Prostate gland (tissue), 2 donors: ENCODE results near the gene RABGAP1. TPM values are rescaled to one million over a fixed set of nuclear protein-coding genes. Genes with fewer than 3 reads are reported as not detected.

ENCODE experiments used
- DNase-seq: peaks from one replicate; pipeline ENCODE4 v3.0.0-alpha.2; 2019; ENCODE audit warnings: low spot score
- H3K27ac ChIP-seq, 2 donors: fragments of 200-600 bp; sonication (generic); 2 replicates each; pipeline ENCODE4 v1.5.1; 2017 to 2019
- H3K27me3 ChIP-seq: fragments of 200-600 bp; sonication (generic); replicated peaks from 2 replicates; pipeline ENCODE4 v1.5.1; 2019; ENCODE audit not compliant: insufficient read depth
- H3K36me3 ChIP-seq, 2 donors: fragments of 200-600 bp; sonication (generic); 1 replicate in 1 of 2; 2 replicates in 1 of 2; pipeline versions ENCODE4 v1.5.1 to v1.8.1; 2017 to 2019
- H3K4me1 ChIP-seq: fragments of 200-600 bp; sonication (generic); replicated peaks from 2 replicates; pipeline ENCODE4 v1.5.1; 2019
- H3K4me3 ChIP-seq, 2 donors: fragments of 200-600 bp; sonication (generic); 2 replicates each; pipeline ENCODE4 v1.5.1; 2017 to 2019
- H3K9me3 ChIP-seq: fragments of 200-600 bp; sonication (generic); 2 replicates; pipeline ENCODE4 v1.5.1; 2017
- CTCF ChIP-seq, 4 experiments: fragments of 200-600 bp in 2 of 4; fragments of 450-650 bp in 2 of 4; sonication (generic) in 2 of 4; IDR thresholded peaks; 1 replicate in 3 of 4; 2 replicates in 1 of 4; pipeline ENCODE4 v1.5.1; 2016 to 2019; ENCODE audit warnings: antibody characterized with exemption in 4 of 4, mild to moderate bottlenecking in 2 of 4, moderate library complexity in 2 of 4
- POLR2A ChIP-seq: fragments of 450-650 bp; IDR thresholded peaks from one replicate; pipeline ENCODE4 v1.6.1; 2016; ENCODE audit warnings: antibody characterized with exemption, mild to moderate bottlenecking
- POLR2AphosphoS5 ChIP-seq: sonication (generic); formaldehyde crosslinking; IDR thresholded peaks from one replicate; pipeline ENCODE4 v1.6.1; 2017; ENCODE audit warnings: antibody characterized with exemption
- WGBS: methylation state at CpG from one replicate; pipeline ENCODE4 v1.1.5; 2018; 5-methylcytosine and 5-hydroxymethylcytosine counted together
- intact Hi-C: fragments of 100-400 bp; cut with DNase I; formaldehyde crosslinking; loops from one replicate; pipeline ENCODE4 v1.14.2; 2022
- total RNA-seq, 2 donors: library from RNA; depleted of rRNA; stranded (reverse); fragments of >200 nt; gene quantifications; one replicate each; pipeline ENCODE4 v1.1.0, GENCODE V29; 2016

RABGAP1 gene
- total RNA-seq, 2 donors from 2014 or later = 59.8 to 104 TPM

GRCh38 chr9:123121457-123121856, 180.6 kb downstream of the RABGAP1 start:
- no peak for DNase-seq
- intact Hi-C loops = no loop called here
- Histone ChIP-seq H3K4me3 (no peak overlapping the region), H3K4me1 (no peaks in the 10 kb centered on the region), H3K27me3 (no peaks in the 10 kb centered on the region), H3K27ac (no peak overlapping the region), H3K36me3 (no peaks in the 10 kb centered on the region), H3K9me3 (no peaks in the 10 kb centered on the region)
- WGBS = 91% methylated on average over 3 of the region's 3 CpGs
- no peak for TF ChIP-seq POLR2A
- TF ChIP-seq CTCF (IDR thresholded peaks at IDR 0.05) = no peak
- no peak for TF ChIP-seq POLR2AphosphoS5

- Histone ChIP-seq H3K27ac (no peak overlapping the region), H3K4me1 (no peaks in the 10 kb centered on the region), H3K9me3 (no peaks in the 10 kb centered on the region), H3K4me3 (no peak overlapping the region), H3K36me3 (no peaks in the 10 kb centered on the region), H3K27me3 (no peaks in the 10 kb centered on the region)
- intact Hi-C loops = no loop called here
- DNase-seq = no peak
- TF ChIP-seq CTCF (IDR thresholded peaks at IDR 0.05) (no peak), POLR2AphosphoS5 (no peak), POLR2A (no peak)
- WGBS = 94% methylated on average over 3 of the region's 3 CpGs
These were observed 186.8 kb downstream of the RABGAP1 start for GRCh38 chr9:123127512-123128075.

- intact Hi-C loops = no loop called here
- DNase-seq = no peak
- Histone ChIP-seq H3K27me3 (no peaks in the 10 kb centered on the region), H3K27ac (no peak overlapping the region), H3K9me3 (no peaks in the 10 kb centered on the region), H3K4me1 (no peaks in the 10 kb centered on the region), H3K36me3 (no peaks in the 10 kb centered on the region), H3K4me3 (no peak overlapping the region)
- WGBS = over 99% methylated on average over 4 of the region's 4 CpGs
- TF ChIP-seq POLR2A (no peak), POLR2AphosphoS5 (no peak), CTCF (IDR thresholded peaks at IDR 0.05) (no peak)
These were observed 187.8 kb downstream of the RABGAP1 start for GRCh38 chr9:123128591-123128990.

GRCh38 chr9:123129423-123129822, 188.6 kb downstream of the RABGAP1 start:
- WGBS = 100% methylated on average over 1 of the region's 1 CpG

More at GRCh38 chr9:123129423-123129822, 188.6 kb downstream of the RABGAP1 start:
- Histone ChIP-seq H3K4me3 (no peak overlapping the region), H3K27ac (no peak overlapping the region), H3K9me3 (no peaks in the 10 kb centered on the region), H3K27me3 (no peaks in the 10 kb centered on the region), H3K4me1 (no peaks in the 10 kb centered on the region), H3K36me3 (no peaks in the 10 kb centered on the region)
- no peak for DNase-seq
- intact Hi-C loops = no loop called here
- TF ChIP-seq POLR2A = no peak
- no peak for TF ChIP-seq CTCF (IDR thresholded peaks at IDR 0.05)
